IPS DF 6.9 (cell line): ENCODE data around the gene PTCRA.

Experiments
- DNase-seq: peaks from one replicate; pipeline ENCODE4 v3.0.0-alpha.2; 2013; ENCODE audit warnings: low read depth, low spot score
- H3K27ac ChIP-seq: one replicate; pipeline ENCODE4 v1.5.1; 2013; ENCODE audit warnings: low read length, control low read depth
- H3K27me3 ChIP-seq: 2 replicates; pipeline ENCODE4 v1.6.1; 2013; ENCODE audit warnings: mild to moderate bottlenecking, low read length; ENCODE audit not compliant: control insufficient read depth, insufficient read depth
- H3K36me3 ChIP-seq: 2 replicates; pipeline ENCODE4 v1.6.1; 2013; ENCODE audit warnings: low read length; ENCODE audit not compliant: control insufficient read depth, insufficient read depth
- H3K4me1 ChIP-seq: 2 replicates; pipeline ENCODE4 v1.6.1; 2013; ENCODE audit warnings: low read length; ENCODE audit not compliant: control insufficient read depth, insufficient read depth
- H3K4me3 ChIP-seq: 2 replicates; pipeline ENCODE4 v1.5.1; 2013; ENCODE audit warnings: mild to moderate bottlenecking, low read length
- H3K9me3 ChIP-seq: 2 replicates; pipeline ENCODE4 v1.6.1; 2013; ENCODE audit warnings: low read length, inconsistent platforms; ENCODE audit not compliant: control insufficient read depth, insufficient read depth
- WGBS: extraction: QIAGEN DNeasy Blood & Tissue Kit; methylation state at CpG from one replicate; pipeline ENCODE4 v1.1.7; 2013; ENCODE audit warnings: mixed read lengths, missing lambda C conversion rate; ENCODE audit not compliant: insufficient read length, insufficient coverage; 5-methylcytosine and 5-hydroxymethylcytosine counted together

Gene PTCRA

GRCh38 chr6:42962502-42963178, 46.8 kb downstream of the PTCRA start:
- H3K9me3 ChIP-seq, result no peaks in the 10 kb centered on the region
- no peak for DNase-seq
- no peak overlapping the region for H3K4me3 ChIP-seq
- H3K4me1 ChIP-seq, result peaks cover 4% of the 10 kb centered on the region; the same call in 1 of the 2 replicates
- WGBS, result no CpG with 5 or more reads among the region's 13 CpGs
- H3K36me3 ChIP-seq, result peaks cover 3% of the 10 kb centered on the region; the same call in 1 of the 2 replicates
- no peak overlapping the region for H3K27ac ChIP-seq
- no peaks in the 10 kb centered on the region for H3K27me3 ChIP-seq

GRCh38 chr6:42963179-42963854, 47.5 kb downstream of the PTCRA start:
- Histone ChIP-seq H3K27ac (no peak overlapping the region), H3K36me3 (peaks cover 3% of the 10 kb centered on the region; the same call in 1 of the 2 replicates), H3K9me3 (no peaks in the 10 kb centered on the region), H3K4me3 (no peak overlapping the region), H3K4me1 (peaks cover 4% of the 10 kb centered on the region; the same call in 1 of the 2 replicates), H3K27me3 (no peaks in the 10 kb centered on the region)
- no CpG with 5 or more reads among the region's 12 CpGs for WGBS
- no peak for DNase-seq

GRCh38 chr6:42963855-42964605, 48.2 kb downstream of the PTCRA start:
- no peak overlapping the region for H3K4me3 ChIP-seq
- peak; percentile 82 for DNase-seq

GRCh38 chr6:42966571-42966970, 50.7 kb downstream of the PTCRA start:
- Histone ChIP-seq H3K27me3 (no peaks in the 10 kb centered on the region), H3K27ac (no peak overlapping the region), H3K36me3 (peaks cover 3% of the 10 kb centered on the region; the same call in 1 of the 2 replicates), H3K9me3 (no peaks in the 10 kb centered on the region), H3K4me3 (no peak overlapping the region), H3K4me1 (0 out of 2 replicates have a peak, but pooled peaks cover 2% of the 10 kb centered on the region)
- 87% methylated on average over 3 of the region's 7 CpGs for WGBS
- DNase-seq, result no peak

More at GRCh38 chr6:42963855-42964605, 48.2 kb downstream of the PTCRA start:
- no peaks in the 10 kb centered on the region for H3K9me3 ChIP-seq
- H3K4me1 ChIP-seq, result peaks cover 4% of the 10 kb centered on the region; the same call in 1 of the 2 replicates
- no peak overlapping the region for H3K27ac ChIP-seq
- H3K36me3 ChIP-seq, result peaks cover 3% of the 10 kb centered on the region; the same call in 1 of the 2 replicates
- WGBS, result no CpG with 5 or more reads among the region's 9 CpGs
- H3K27me3 ChIP-seq, result no peaks in the 10 kb centered on the region

GRCh38 chr6:42967228-42967627, 51.4 kb downstream of the PTCRA start:
- H3K36me3 ChIP-seq, result peaks cover 3% of the 10 kb centered on the region; the same call in 1 of the 2 replicates
- WGBS, result no CpG with 5 or more reads among the region's 11 CpGs

GRCh38 chr6:42968126-42968701, 52.4 kb downstream of the PTCRA start:
- no peaks in the 10 kb centered on the region for H3K9me3 ChIP-seq
- H3K4me3 ChIP-seq, result no peak overlapping the region
- DNase-seq, result no peak
- H3K36me3 ChIP-seq, result peaks cover 3% of the 10 kb centered on the region; the same call in 1 of the 2 replicates
- no peak overlapping the region for H3K27ac ChIP-seq
- no CpG with 5 or more reads among the region's 12 CpGs for WGBS
- 0 out of 2 replicates have a peak, but pooled peaks cover 2% of the 10 kb centered on the region for H3K4me1 ChIP-seq
- H3K27me3 ChIP-seq, result no peaks in the 10 kb centered on the region

More at GRCh38 chr6:42967228-42967627, 51.4 kb downstream of the PTCRA start:
- H3K9me3 ChIP-seq, result no peaks in the 10 kb centered on the region
- no peak for DNase-seq
- H3K4me1 ChIP-seq, result 0 out of 2 replicates have a peak, but pooled peaks cover 2% of the 10 kb centered on the region
- no peak overlapping the region for H3K4me3 ChIP-seq
- H3K27me3 ChIP-seq, result no peaks in the 10 kb centered on the region
- H3K27ac ChIP-seq, result no peak overlapping the region

- WGBS, result no CpG with 5 or more reads among the region's 4 CpGs
- H3K4me1 ChIP-seq, result no peaks in the 10 kb centered on the region
- no peaks in the 10 kb centered on the region for H3K9me3 ChIP-seq
- no peak overlapping the region for H3K4me3 ChIP-seq
- peaks cover 3% of the 10 kb centered on the region; the same call in 1 of the 2 replicates for H3K36me3 ChIP-seq
- no peak overlapping the region for H3K27ac ChIP-seq
- H3K27me3 ChIP-seq, result no peaks in the 10 kb centered on the region
- DNase-seq, result no peak
Observed at GRCh38 chr6:42968783-42969182, 52.9 kb downstream of the PTCRA start.

GRCh38 chr6:42969431-42969830, 53.6 kb downstream of the PTCRA start:
- no CpG with 5 or more reads among the region's 2 CpGs for WGBS

GRCh38 chr6:42969934-42970333, 54.1 kb downstream of the PTCRA start:
- no peak for DNase-seq
- no CpG with 5 or more reads among the region's 4 CpGs for WGBS
- H3K27me3 ChIP-seq, result no peaks in the 10 kb centered on the region
- no peak overlapping the region for H3K27ac ChIP-seq
- no peak overlapping the region for H3K4me3 ChIP-seq
- H3K9me3 ChIP-seq, result no peaks in the 10 kb centered on the region
- H3K36me3 ChIP-seq, result peaks cover 3% of the 10 kb centered on the region; the same call in 1 of the 2 replicates
- H3K4me1 ChIP-seq, result no peaks in the 10 kb centered on the region

More at GRCh38 chr6:42969431-42969830, 53.6 kb downstream of the PTCRA start:
- Histone ChIP-seq H3K27me3 (no peaks in the 10 kb centered on the region), H3K27ac (no peak overlapping the region), H3K9me3 (no peaks in the 10 kb centered on the region), H3K36me3 (peaks cover 3% of the 10 kb centered on the region; the same call in 1 of the 2 replicates), H3K4me3 (no peak overlapping the region), H3K4me1 (no peaks in the 10 kb centered on the region)
- no peak for DNase-seq
